SU-DHL-6 (cell line): ENCODE results near the gene DTYMK.

Experiments used
- EZH2phosphoT487 ChIP-seq: fragments of 200-600 bp; sonication (generic), shearing (Covaris generic); conservative IDR thresholded peaks from 2 replicates; pipeline ENCODE4 v1.6.1; 2018; ENCODE audit warnings: mild to moderate bottlenecking, antibody characterized with exemption, low read length, moderate library complexity, mixed read lengths
- TF ChIP-seq, protein P1 (sequence below): fragments of 200-600 bp; sonication (generic); IDR thresholded peaks from one replicate; pipeline ENCODE4 v1.5.1; 2017; ENCODE audit warnings: antibody characterized with exemption, mild to moderate bottlenecking, low read length, moderate library complexity; ENCODE audit not compliant: insufficient read depth, poor library complexity, severe bottlenecking

DNA sequence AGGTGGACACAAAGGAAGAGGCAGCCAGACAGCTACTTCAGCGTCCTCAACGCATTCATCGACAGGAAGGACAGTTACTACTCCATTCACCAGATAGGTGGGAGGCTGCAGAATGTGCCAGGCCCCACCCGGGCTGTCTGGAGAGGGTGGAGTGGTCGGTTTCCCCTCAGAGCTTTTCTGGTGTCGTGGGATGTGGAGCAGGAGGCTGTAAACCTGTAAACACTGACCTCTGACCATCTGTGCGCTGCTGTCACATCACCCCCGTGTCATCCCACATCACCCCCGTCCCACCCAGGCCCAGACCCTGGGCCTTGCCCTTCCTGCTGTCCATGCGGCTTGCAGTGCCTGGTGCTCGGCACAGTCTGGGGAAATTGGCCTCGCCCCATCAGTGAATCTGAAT lies 32.1 kb downstream of the DTYMK start:
- TF ChIP-seq, protein P1, sequence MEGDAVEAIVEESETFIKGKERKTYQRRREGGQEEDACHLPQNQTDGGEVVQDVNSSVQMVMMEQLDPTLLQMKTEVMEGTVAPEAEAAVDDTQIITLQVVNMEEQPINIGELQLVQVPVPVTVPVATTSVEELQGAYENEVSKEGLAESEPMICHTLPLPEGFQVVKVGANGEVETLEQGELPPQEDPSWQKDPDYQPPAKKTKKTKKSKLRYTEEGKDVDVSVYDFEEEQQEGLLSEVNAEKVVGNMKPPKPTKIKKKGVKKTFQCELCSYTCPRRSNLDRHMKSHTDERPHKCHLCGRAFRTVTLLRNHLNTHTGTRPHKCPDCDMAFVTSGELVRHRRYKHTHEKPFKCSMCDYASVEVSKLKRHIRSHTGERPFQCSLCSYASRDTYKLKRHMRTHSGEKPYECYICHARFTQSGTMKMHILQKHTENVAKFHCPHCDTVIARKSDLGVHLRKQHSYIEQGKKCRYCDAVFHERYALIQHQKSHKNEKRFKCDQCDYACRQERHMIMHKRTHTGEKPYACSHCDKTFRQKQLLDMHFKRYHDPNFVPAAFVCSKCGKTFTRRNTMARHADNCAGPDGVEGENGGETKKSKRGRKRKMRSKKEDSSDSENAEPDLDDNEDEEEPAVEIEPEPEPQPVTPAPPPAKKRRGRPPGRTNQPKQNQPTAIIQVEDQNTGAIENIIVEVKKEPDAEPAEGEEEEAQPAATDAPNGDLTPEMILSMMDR = no peak
- TF ChIP-seq EZH2phosphoT487 = no peak
